Measurements from ENCODE around the gene NOVA2.

DNA sequence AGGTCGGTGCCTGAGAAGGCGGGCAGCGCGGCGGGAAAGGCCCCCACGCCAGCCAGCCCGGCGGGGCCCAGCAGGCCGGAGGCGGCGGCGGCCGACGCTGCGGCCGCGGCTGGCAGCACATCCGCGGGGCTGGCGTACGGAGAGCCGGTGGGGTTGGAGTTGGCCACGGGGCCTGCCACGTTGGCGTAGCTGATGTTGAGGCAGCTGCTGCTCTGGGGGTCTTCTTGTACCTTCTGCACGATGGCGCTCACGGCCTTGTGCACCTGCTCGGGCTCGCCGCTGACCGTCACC, 33.2 kb downstream of the NOVA2 start:
- TF ChIP-seq, protein P1, sequence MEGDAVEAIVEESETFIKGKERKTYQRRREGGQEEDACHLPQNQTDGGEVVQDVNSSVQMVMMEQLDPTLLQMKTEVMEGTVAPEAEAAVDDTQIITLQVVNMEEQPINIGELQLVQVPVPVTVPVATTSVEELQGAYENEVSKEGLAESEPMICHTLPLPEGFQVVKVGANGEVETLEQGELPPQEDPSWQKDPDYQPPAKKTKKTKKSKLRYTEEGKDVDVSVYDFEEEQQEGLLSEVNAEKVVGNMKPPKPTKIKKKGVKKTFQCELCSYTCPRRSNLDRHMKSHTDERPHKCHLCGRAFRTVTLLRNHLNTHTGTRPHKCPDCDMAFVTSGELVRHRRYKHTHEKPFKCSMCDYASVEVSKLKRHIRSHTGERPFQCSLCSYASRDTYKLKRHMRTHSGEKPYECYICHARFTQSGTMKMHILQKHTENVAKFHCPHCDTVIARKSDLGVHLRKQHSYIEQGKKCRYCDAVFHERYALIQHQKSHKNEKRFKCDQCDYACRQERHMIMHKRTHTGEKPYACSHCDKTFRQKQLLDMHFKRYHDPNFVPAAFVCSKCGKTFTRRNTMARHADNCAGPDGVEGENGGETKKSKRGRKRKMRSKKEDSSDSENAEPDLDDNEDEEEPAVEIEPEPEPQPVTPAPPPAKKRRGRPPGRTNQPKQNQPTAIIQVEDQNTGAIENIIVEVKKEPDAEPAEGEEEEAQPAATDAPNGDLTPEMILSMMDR (conservative IDR thresholded peaks at IDR 0.05): no peak
- no peak for TF ChIP-seq EZH2 (IDR thresholded peaks at IDR 0.05; ENCODE audit: low read depth)
